GM19468 (cell line): ENCODE results near the gene COQ8A.
"Not testable (repeated sequence)": the region's sequence is repeated elsewhere in the genome, so short reads cannot be mapped to it uniquely, and the experiment has no call there.

Experiments used
- ATAC-seq: cut with Tn5 transposase; IDR thresholded peaks from one replicate; pipeline ENCODE4 v1.9.1; 2021; ENCODE audit warnings: mild to moderate bottlenecking, moderate library complexity, moderate number of reproducible peaks; ENCODE audit not compliant: unreplicated experiment; ENCODE audit errors: extremely low read depth

Gene COQ8A

GRCh38 chr1:226920446-226920894 is 19.6 kb upstream of the COQ8A start:
- no peak for ATAC-seq

- ATAC-seq = no peak
These were observed 18.6 kb upstream of the COQ8A start for GRCh38 chr1:226921504-226921903.

GRCh38 chr1:226929260-226930111 is 10.6 kb upstream of the COQ8A start:
- ATAC-seq = not testable (repeated sequence)

- no peak for ATAC-seq
These were observed 5.4 kb upstream of the COQ8A start for GRCh38 chr1:226934483-226935237.

GRCh38 chr1:226937940-226938725 is 2.0 kb upstream of the COQ8A start:
- ATAC-seq = no peak

GRCh38 chr1:226938903-226939437 is 1.1 kb upstream of the COQ8A start:
- ATAC-seq = no peak

- peak; percentile 3 for ATAC-seq
These were observed 561 bp upstream of the COQ8A start for GRCh38 chr1:226939438-226940028.

- no peak for ATAC-seq
These were observed 643 bp downstream of the COQ8A start for GRCh38 chr1:226940806-226941067.

- no peak for ATAC-seq
These were observed 2.3 kb downstream of the COQ8A start for GRCh38 chr1:226942392-226942791.

GRCh38 chr1:226943156-226943555 is 3.1 kb downstream of the COQ8A start:
- ATAC-seq = no peak

GRCh38 chr1:226943927-226944326 is 3.8 kb downstream of the COQ8A start:
- no peak for ATAC-seq

GRCh38 chr1:226945106-226945857 is 5.2 kb downstream of the COQ8A start:
- ATAC-seq = no peak

GRCh38 chr1:226945858-226946245 is 5.8 kb downstream of the COQ8A start:
- no peak for ATAC-seq

- no peak for ATAC-seq
These were observed 6.2 kb downstream of the COQ8A start for GRCh38 chr1:226946285-226946684.

GRCh38 chr1:226946841-226947240 is 6.7 kb downstream of the COQ8A start:
- no peak for ATAC-seq

- no peak for ATAC-seq
These were observed 8.0 kb downstream of the COQ8A start for GRCh38 chr1:226948051-226948450.

- ATAC-seq = no peak
These were observed 8.4 kb downstream of the COQ8A start for GRCh38 chr1:226948480-226948879.

GRCh38 chr1:226948996-226949395 is 8.9 kb downstream of the COQ8A start:
- ATAC-seq = no peak

GRCh38 chr1:226949401-226949800 is 9.3 kb downstream of the COQ8A start:
- no peak for ATAC-seq

GRCh38 chr1:226950316-226950715 is 10.2 kb downstream of the COQ8A start:
- no peak for ATAC-seq
